GM19324 (cell line): ENCODE results near the gene TOR3A.

Experiments
- ATAC-seq: cut with Tn5 transposase; IDR thresholded peaks from one replicate; pipeline ENCODE4 v1.9.1; 2021; ENCODE audit warnings: mild to moderate bottlenecking, moderate library complexity; ENCODE audit not compliant: unreplicated experiment, low FRiP score

The TOR3A gene

GRCh38 chr1:179142889-179143299 lies 61.0 kb downstream of the TOR3A start:
- ATAC-seq, result no peak

GRCh38 chr1:179143322-179143721 lies 61.5 kb downstream of the TOR3A start:
- no peak for ATAC-seq

- no peak for ATAC-seq
Measured at GRCh38 chr1:179144626-179145025, 62.8 kb downstream of the TOR3A start.

- ATAC-seq, result no peak
Measured at GRCh38 chr1:179145521-179145920, 63.7 kb downstream of the TOR3A start.
